Kidney tubule cell (primary cell): ENCODE measurements around the gene FAN1.
"Not testable (repeated sequence)": the region's sequence is repeated elsewhere in the genome, so short reads cannot be mapped to it uniquely, and the experiment has no call there.

ENCODE experiments used
- DNase-seq: peaks from one replicate; pipeline ENCODE4 v3.0.0-alpha.2; 2018; ENCODE audit warnings: low spot score

Gene FAN1

DNA sequence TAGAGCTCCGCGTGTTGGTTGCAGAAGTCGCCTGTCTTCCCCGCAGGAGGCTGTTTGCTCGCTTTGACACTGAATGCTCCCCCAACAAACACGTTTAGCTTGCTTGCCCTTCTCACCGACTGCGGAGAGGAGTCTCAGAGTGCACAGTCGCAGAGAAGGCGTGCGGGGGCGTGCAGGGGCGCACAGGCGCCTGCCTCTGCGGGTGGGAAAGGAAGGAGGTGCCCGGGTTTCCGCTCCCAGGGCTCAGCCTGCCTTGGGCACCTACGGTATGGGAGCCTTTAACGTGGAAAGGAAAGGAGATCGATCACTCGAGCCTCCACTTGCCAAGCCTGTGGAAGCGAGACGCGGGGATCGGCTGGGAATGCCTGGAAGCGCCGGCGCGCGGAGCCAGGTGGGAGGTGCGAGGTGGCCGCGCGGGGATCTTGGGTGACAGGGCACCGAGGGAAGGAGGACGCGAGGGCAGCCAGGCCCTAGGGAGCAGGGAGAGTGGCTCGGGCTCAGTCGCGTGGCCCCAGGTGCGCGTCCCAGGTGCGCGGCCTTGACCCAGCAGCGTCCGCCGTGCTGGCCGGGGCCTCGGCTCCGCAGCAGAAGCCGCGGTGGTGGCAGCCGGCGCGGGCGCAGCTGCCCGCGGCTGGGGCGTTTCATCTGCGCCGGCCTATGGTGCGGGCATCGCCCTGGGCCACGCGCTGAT, at the start of gene FAN1:
Gene FAN1, plus strand, starts transcription at position 419 of the 691 bp plus-strand sequence. CDS start 749 bp downstream, outside the sequence.
- peak; percentile 93 for DNase-seq

GRCh38 chr15:30859091-30859874, 44.4 kb upstream of the FAN1 start:
- peak; percentile 34 for DNase-seq

- DNase-seq = no peak
Measured at GRCh38 chr15:30865257-30865656, 38.5 kb upstream of the FAN1 start.

- no peak for DNase-seq
Measured at GRCh38 chr15:30870681-30871080, 33.0 kb upstream of the FAN1 start.

- DNase-seq = no peak
Measured at GRCh38 chr15:30872341-30872748, 31.4 kb upstream of the FAN1 start.

DNA sequence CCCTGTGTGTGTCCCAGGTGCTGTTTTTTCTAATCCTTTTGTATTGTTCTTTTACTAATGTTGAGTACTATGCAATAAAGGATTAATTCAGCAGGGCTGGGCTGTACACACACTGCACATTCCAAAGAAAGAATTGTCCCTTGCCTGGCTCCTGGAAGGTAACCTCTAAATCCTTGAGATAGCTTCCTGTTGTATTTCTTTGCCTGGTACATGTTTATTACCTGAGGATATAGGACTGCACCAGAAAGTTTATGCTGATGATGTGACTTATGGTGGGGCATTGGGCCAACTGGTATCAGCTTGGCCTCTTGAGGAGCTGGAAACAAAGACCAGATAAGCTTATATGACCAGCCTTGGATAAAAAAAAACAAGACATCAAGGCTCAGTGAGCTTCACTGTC, 26.6 kb upstream of the FAN1 start:
- DNase-seq = no peak

DNA sequence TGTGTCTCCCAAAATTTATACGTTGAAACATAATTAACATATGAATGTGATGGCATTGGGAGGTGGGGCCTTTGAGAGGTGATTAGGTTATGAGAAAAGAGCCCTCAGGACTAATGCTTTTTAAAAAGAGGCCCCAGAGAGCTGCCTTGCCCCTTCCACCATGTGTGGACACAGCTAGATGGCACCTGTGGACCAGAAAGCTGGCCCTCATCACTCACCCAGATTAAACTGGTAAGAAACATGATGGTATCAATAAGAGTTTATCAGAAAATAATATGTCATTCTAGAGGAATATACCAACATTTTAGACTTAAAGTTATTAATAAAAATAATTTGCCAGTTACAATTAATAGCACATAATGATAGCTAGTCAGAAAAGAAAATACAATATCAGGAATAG, 25.2 kb upstream of the FAN1 start:
- no peak for DNase-seq

GRCh38 chr15:30882849-30883433, 20.8 kb upstream of the FAN1 start:
- no peak for DNase-seq

GRCh38 chr15:30883666-30884065, 20.0 kb upstream of the FAN1 start:
- not testable (repeated sequence) for DNase-seq

DNA sequence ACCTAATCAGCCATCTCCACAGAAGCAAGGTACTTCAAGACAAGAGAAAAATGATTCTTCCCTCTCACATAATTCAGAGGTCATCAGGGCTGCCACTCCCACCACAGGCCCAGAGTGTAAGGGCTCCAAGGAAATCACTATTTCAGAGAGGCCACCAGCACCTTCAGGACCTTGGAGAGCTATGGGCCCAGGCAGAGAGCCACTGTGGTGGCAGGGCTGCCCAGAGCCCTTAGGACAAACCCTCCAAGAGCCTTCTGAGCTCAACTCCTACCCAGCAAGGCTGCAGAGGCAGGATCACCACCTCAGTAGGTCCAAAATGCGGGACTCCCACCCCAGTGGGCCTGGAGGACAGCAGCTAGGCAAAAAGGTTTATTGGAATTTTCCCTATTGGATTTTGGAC, 17.9 kb upstream of the FAN1 start:
- DNase-seq = peak; percentile 15

DNA sequence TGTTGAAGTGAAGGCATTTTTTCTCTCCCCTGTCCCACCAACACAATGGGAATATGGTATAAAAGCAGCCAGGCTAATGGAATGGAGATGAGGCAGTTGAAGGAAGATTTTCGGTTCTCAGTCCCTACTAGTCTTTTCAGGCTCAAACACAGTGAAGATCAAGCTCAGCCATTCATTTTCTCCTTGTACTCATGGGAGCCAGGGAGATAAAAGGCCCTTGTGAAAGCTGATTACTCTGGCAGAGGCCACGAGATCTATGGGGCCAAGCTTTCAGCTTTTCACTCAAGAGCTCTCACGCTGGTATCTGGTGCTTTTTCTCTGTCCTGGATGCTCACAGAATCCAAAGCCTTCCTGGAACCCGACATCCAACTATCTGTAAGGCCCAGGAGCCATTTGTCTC, 14.5 kb upstream of the FAN1 start:
- no peak for DNase-seq

DNA sequence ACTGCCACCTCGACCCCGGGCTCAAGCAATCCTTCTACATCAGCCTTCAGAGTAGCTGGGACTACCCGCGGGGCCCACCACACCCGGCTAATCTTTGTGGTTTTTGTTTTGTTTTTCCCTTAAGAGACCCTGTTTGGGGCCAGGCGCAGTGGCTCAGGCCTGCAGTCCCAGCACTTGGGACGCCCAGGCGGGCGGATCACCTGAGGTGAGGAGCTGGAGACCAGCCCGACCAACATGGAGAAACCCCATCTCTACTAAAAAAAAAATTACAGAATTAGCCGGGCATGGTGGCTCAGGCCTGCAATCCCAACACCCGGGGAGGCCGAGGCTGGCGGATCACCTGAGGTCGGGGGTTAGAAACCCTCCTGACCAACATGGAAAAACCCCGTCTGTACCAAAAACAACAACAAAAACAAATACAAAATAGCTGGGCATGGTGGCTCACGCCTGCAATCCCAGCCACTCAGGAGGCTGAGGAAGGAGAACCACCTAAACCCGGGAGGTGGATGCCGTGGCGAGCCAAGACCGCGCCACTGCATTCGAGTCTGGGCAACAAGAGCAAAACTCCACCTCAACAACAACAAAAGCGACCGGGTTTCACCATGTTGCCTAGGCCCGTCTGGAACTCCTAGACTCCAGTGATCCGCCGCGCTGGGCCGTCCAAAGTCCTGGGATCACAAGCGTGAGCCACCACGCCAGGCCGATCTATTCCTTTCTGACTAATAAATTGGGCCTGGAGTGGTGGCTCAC, 8.1 kb upstream of the FAN1 start:
- no peak for DNase-seq

DNA sequence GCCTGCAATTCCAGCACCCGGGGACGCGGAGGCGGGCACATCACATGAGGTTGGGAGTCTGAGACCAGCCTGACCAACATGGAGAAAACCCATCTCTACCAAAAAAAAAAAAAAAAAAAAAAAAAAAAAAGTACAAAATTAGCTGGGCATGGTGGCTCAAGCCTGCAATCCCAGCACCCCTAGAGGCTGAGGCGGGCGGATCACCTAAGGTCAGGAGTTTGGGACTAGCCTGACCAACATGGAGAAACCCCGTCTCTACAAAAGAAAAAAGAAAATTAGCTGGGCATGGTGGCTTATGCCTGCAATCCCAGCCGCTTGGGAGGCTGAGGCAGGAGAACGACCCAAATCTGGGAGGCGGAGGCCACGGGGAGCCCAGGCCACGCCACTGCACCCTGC, 7.5 kb upstream of the FAN1 start:
- DNase-seq = no peak

- DNase-seq = no peak
Measured at GRCh38 chr15:30901889-30902288, 1.8 kb upstream of the FAN1 start.

DNA sequence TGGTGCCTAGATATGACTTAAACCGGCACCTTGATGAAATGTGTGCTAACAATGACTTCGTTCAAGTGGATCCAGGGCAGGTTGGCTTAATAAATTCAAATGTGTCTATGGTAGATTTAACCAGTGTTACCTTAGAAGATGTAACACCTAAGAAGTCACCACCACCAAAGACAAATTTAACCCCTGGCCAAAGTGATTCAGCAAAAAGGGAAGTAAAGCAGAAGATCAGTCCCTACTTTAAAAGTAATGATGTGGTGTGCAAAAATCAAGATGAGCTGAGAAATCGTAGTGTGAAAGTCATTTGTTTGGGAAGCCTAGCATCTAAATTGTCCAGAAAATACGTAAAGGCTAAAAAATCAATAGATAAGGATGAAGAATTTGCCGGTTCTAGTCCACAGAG, 1.1 kb downstream of the FAN1 start:
- DNase-seq = no peak

- DNase-seq = peak; percentile 46
Measured at GRCh38 chr15:30905821-30906220, 2.1 kb downstream of the FAN1 start.

GRCh38 chr15:30906366-30906765, 2.7 kb downstream of the FAN1 start:
- DNase-seq = peak; percentile 57

DNA sequence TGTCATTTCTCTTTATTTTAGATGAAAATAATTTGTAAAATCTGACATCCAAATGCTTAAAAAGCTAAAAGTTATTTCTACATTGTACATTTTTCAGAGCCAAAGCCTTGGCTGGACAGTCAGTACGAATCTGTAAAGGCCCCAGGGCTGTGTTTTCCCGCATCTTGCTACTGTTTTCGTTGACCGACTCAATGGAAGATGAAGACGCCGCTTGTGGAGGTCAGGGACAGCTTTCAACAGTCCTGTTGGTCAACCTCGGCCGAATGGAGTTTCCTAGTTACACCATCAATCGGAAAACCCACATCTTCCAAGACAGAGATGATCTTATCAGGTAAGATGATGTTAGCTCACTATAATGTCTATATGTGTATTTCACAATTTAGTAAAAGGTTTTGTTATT, 10.0 kb downstream of the FAN1 start:
- no peak for DNase-seq

DNA sequence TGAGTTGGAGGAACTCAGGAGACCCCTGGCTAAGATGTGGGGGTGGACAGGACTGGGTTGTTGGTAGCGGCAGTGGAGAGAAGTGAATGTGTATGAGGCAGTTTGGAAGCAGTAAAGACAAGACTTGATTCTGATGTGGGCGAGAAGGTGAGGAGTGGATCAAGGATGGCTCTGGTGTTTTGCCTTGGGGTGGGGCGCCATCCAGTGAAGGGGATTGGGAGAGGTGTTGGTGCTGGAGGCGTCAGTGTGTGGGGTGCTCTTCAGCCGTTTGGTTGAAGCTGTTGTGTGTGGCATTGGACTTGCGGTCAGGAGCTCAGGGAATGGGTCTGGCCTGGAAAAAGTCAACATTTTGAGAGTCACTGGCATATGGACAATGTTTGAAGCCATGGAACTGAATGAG, 13.3 kb downstream of the FAN1 start:
- no peak for DNase-seq

DNA sequence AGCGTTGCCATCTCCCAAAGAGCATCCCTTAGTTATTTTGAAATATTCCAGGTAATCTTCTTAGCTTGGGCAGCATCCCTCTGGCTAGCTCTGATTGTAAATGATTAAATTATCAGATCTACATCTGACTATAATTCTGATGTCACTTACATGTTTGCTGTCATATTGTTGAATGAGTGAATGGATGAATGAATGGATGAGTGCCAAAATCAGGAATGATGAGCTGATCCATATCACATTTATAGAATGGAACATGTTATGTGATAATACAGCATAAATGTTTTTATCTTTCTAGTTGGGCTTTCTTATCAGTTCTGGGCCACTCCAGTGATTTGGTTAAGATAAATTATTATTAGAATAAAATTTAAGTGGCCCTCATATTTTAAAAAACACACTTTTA, 14.0 kb downstream of the FAN1 start:
- DNase-seq = no peak

DNA sequence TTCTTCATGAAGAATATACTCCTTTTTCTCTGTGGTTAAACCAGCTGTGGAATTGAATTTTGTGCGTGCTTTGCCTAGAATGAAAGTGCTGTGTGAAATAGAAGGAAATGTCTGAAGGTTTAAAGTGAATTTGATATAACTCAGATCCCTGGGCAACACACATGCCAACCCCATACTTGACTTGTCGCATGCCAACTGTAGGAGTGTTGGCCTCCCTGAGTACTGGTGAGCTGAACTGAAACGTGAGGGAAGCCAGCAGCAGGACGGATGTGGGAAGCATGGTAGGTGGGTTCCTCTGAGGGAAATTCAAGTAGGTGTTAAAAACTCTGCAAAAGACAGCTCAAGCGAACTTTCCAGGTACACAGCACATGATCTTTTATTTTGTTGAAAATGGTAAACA, 14.7 kb downstream of the FAN1 start:
- DNase-seq = no peak

DNA sequence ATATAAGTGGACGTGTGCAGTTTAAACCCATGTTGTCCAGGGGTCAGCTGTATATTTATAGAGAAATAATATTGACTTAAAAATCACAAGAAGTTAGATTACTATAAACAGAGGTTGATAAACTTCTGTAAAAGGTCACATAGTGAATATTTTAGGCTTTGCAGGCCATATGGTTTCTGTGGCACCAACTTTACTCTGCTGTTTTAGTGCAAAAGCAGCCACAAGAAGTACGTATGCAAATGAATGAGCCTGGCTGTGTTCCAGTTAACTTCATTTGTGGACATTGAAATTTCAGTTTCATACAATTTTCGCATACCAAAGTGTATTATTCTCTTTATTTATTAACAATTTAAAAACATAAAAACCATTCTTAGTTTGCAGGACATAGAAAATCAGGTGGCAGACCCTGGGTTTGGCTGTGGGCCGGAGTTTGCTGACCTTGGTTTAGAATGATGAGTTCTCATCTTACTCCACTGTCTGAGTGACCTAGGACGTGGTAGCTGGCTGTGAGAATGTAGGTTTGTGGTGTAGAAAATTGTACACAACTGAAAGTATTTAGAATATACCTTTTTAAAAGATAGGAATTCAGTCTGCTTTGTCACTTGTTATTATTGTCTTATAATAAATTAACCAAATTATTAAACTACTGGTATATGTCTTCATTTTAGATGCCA, 16.3 kb downstream of the FAN1 start:
- DNase-seq = no peak
